ENCODE results near the gene EN2. TPM values are rescaled to one million over a fixed set of nuclear protein-coding genes. Genes with fewer than 3 reads are reported as not detected.

Gene EN2
- total and polyA plus RNA-seq, 7 experiments from 2014 or later, result not detected

- Mint-ChIP-seq H3K4me1 (peaks cover 0 to 13% (median 4%) of the 10 kb centered on the region in 7 donors), H3K36me3 (peaks cover 0 to 1% (median 0%) of the 10 kb centered on the region in 5 donors), H3K27ac (no peak overlapping the region), H3K9me3 (peaks cover 0 to 10% (median 0%) of the 10 kb centered on the region in 11 donors), H3K27me3 (peaks cover 16 to 51% (median 40%) of the 10 kb centered on the region in 5 donors), H3K4me3 (no peak overlapping the region)
- Histone ChIP-seq H3K4me1 (ENCODE audit: control insufficient read depth in 2 of 2, insufficient read depth in 2 of 2, low read length in 2 of 2) (no peaks in the 10 kb centered on the region), H3K36me3 (ENCODE audit: control insufficient read depth in 2 of 3, insufficient read depth in 3 of 3, low read length in 3 of 3) (no peaks in the 10 kb centered on the region), H3K9me3 (ENCODE audit: control insufficient read depth in 2 of 3, low read length in 3 of 3) (no peaks in the 10 kb centered on the region), H3K27me3 (ENCODE audit: control insufficient read depth in 2 of 2, insufficient read depth in 2 of 2, low read length in 2 of 2) (no peaks in the 10 kb centered on the region), H3K27ac (ENCODE audit: low read depth, low read length) (no peak overlapping the region), H3K4me3 (ENCODE audit: low read length) (no peak overlapping the region)
- intact Hi-C loops (cut with micrococcal nuclease), result no loop called here
- DNase-seq (no peak), ATAC-seq (no peak)
- ChIA-PET CTCF (no interaction called here), POLR2A (no interaction called here)
Measured at GRCh38 chr7:155483868-155484325, 26.0 kb downstream of the EN2 start.

GRCh38 chr7:155484483-155485399 is 26.8 kb downstream of the EN2 start:
- H3K27ac Mint-ChIP-seq, result no peak overlapping the region
- no peaks in the 10 kb centered on the region for H3K9me3 ChIP-seq (ENCODE audit: control insufficient read depth in 2 of 3, low read length in 3 of 3)
- no peaks in the 10 kb centered on the region for H3K36me3 ChIP-seq (ENCODE audit: control insufficient read depth in 2 of 3, insufficient read depth in 3 of 3, low read length in 3 of 3)
- ChIA-PET CTCF (no interaction called here), POLR2A (no interaction called here)
- no peak overlapping the region for H3K4me3 Mint-ChIP-seq
- H3K27me3 ChIP-seq (ENCODE audit: control insufficient read depth in 2 of 2, insufficient read depth in 2 of 2, low read length in 2 of 2), result no peaks in the 10 kb centered on the region
- H3K9me3 Mint-ChIP-seq, result peaks cover 0 to 10% (median 0%) of the 10 kb centered on the region in 11 donors
- peaks cover 0 to 13% (median 6%) of the 10 kb centered on the region in 7 donors for H3K4me1 Mint-ChIP-seq
- intact Hi-C loops (cut with micrococcal nuclease), result no loop called here
- peaks cover 14 to 52% (median 40%) of the 10 kb centered on the region in 5 donors for H3K27me3 Mint-ChIP-seq
- no peak overlapping the region for H3K4me3 ChIP-seq (ENCODE audit: low read length)
- H3K4me1 ChIP-seq (ENCODE audit: control insufficient read depth in 2 of 2, insufficient read depth in 2 of 2, low read length in 2 of 2), result no peaks in the 10 kb centered on the region
- ATAC-seq (no peak), DNase-seq (no peak)
- no peaks in the 10 kb centered on the region for H3K36me3 Mint-ChIP-seq
- H3K27ac ChIP-seq (ENCODE audit: low read depth, low read length), result no peak overlapping the region

GRCh38 chr7:155486783-155487508 is 29.0 kb downstream of the EN2 start:
- no peaks in the 10 kb centered on the region for H3K27me3 ChIP-seq (ENCODE audit: control insufficient read depth in 2 of 2, insufficient read depth in 2 of 2, low read length in 2 of 2)

GRCh38 chr7:155487509-155488482 is 29.9 kb downstream of the EN2 start:
- POLR2A ChIA-PET, result no interaction called here
- no peak overlapping the region for H3K4me3 ChIP-seq (ENCODE audit: low read length)
- CTCF ChIA-PET, result no interaction called here
- no peaks in the 10 kb centered on the region for H3K36me3 ChIP-seq (ENCODE audit: control insufficient read depth in 2 of 3, insufficient read depth in 3 of 3, low read length in 3 of 3)
- peaks cover 0 to 4% of the 10 kb centered on the region in 2 donors for H3K4me1 ChIP-seq (ENCODE audit: control insufficient read depth in 2 of 2, insufficient read depth in 2 of 2, low read length in 2 of 2)
- no peaks in the 10 kb centered on the region for H3K9me3 ChIP-seq (ENCODE audit: control insufficient read depth in 2 of 3, low read length in 3 of 3)
- DNase-seq (no peak), ATAC-seq (no peak)
- H3K36me3 Mint-ChIP-seq, result peaks cover 0 to 6% (median 0%) of the 10 kb centered on the region in 5 donors
- H3K4me3 Mint-ChIP-seq, result no peak overlapping the region
- intact Hi-C loops (cut with micrococcal nuclease), result no loop called here
- peaks cover 16 to 25% (median 20%) of the 10 kb centered on the region in 7 donors for H3K4me1 Mint-ChIP-seq
- H3K27ac ChIP-seq (ENCODE audit: low read depth, low read length), result no peak overlapping the region
- peaks cover 25 to 65% (median 45%) of the 10 kb centered on the region in 5 donors for H3K27me3 Mint-ChIP-seq
- H3K9me3 Mint-ChIP-seq, result peaks cover 0 to 3% (median 0%) of the 10 kb centered on the region in 11 donors
- no peak overlapping the region for H3K27ac Mint-ChIP-seq
- no peaks in the 10 kb centered on the region for H3K27me3 ChIP-seq (ENCODE audit: control insufficient read depth in 2 of 2, insufficient read depth in 2 of 2, low read length in 2 of 2)

More at GRCh38 chr7:155486783-155487508, 29.0 kb downstream of the EN2 start:
- H3K36me3 Mint-ChIP-seq, result peaks cover 0 to 3% (median 0%) of the 10 kb centered on the region in 5 donors
- Histone ChIP-seq H3K36me3 (ENCODE audit: control insufficient read depth in 2 of 3, insufficient read depth in 3 of 3, low read length in 3 of 3) (no peaks in the 10 kb centered on the region), H3K27ac (ENCODE audit: low read depth, low read length) (no peak overlapping the region), H3K4me1 (ENCODE audit: control insufficient read depth in 2 of 2, insufficient read depth in 2 of 2, low read length in 2 of 2) (peaks cover 0 to 4% of the 10 kb centered on the region in 2 donors), H3K9me3 (ENCODE audit: control insufficient read depth in 2 of 3, low read length in 3 of 3) (no peaks in the 10 kb centered on the region), H3K4me3 (ENCODE audit: low read length) (no peak overlapping the region)
- ATAC-seq, result no peak
- DNase-seq, result no peak
- intact Hi-C loops (cut with micrococcal nuclease), result no loop called here
- peaks cover 0 to 5% (median 0%) of the 10 kb centered on the region in 11 donors for H3K9me3 Mint-ChIP-seq
- H3K4me3 Mint-ChIP-seq, result no peak overlapping the region
- ChIA-PET CTCF (no interaction called here), POLR2A (no interaction called here)
- H3K27me3 Mint-ChIP-seq, result peaks cover 20 to 65% (median 45%) of the 10 kb centered on the region in 5 donors
- no peak overlapping the region for H3K27ac Mint-ChIP-seq
- H3K4me1 Mint-ChIP-seq, result peaks cover 14 to 26% (median 19%) of the 10 kb centered on the region in 7 donors

- Mint-ChIP-seq H3K4me3 (peak overlapping the region in 1 of 10 donors; percentile 29), H3K9me3 (peaks cover 0 to 1% (median 0%) of the 10 kb centered on the region in 11 donors), H3K36me3 (peaks cover 0 to 6% (median 0%) of the 10 kb centered on the region in 5 donors), H3K27ac (no peak overlapping the region), H3K4me1 (peaks cover 13 to 21% (median 17%) of the 10 kb centered on the region in 7 donors), H3K27me3 (peaks cover 27 to 57% (median 45%) of the 10 kb centered on the region in 5 donors)
- Histone ChIP-seq H3K9me3 (ENCODE audit: control insufficient read depth in 2 of 3, low read length in 3 of 3) (no peaks in the 10 kb centered on the region), H3K27me3 (ENCODE audit: control insufficient read depth in 2 of 2, insufficient read depth in 2 of 2, low read length in 2 of 2) (no peaks in the 10 kb centered on the region), H3K27ac (ENCODE audit: low read depth, low read length) (no peak overlapping the region), H3K36me3 (ENCODE audit: control insufficient read depth in 2 of 3, insufficient read depth in 3 of 3, low read length in 3 of 3) (no peaks in the 10 kb centered on the region), H3K4me3 (ENCODE audit: low read length) (no peak overlapping the region), H3K4me1 (ENCODE audit: control insufficient read depth in 2 of 2, insufficient read depth in 2 of 2, low read length in 2 of 2) (peaks cover 0 to 4% of the 10 kb centered on the region in 2 donors)
- ATAC-seq (no peak), DNase-seq (no peak)
- ChIA-PET CTCF (no interaction called here), POLR2A (no interaction called here)
- intact Hi-C loops (cut with micrococcal nuclease), result no loop called here
Measured at GRCh38 chr7:155488483-155489127, 30.7 kb downstream of the EN2 start.

All from naive thymus-derived CD4-positive, alpha-beta T cell (primary cell).